VCaP (cell line): Measurements from ENCODE around the gene MYO1E.
"Not testable (repeated sequence)": the region's sequence is repeated elsewhere in the genome, so short reads cannot be mapped to it uniquely, and the experiment has no call there.

Source experiments
- H3K27ac ChIP-seq: fragments of 450-650 bp; 2 replicates; pipeline ENCODE4 v1.5.1; 2017
- CTCF ChIP-seq: fragments of 450-650 bp; conservative IDR thresholded peaks from 2 replicates; pipeline ENCODE4 v1.5.1; 2017; ENCODE audit warnings: mild to moderate bottlenecking, moderate library complexity

MYO1E gene

DNA sequence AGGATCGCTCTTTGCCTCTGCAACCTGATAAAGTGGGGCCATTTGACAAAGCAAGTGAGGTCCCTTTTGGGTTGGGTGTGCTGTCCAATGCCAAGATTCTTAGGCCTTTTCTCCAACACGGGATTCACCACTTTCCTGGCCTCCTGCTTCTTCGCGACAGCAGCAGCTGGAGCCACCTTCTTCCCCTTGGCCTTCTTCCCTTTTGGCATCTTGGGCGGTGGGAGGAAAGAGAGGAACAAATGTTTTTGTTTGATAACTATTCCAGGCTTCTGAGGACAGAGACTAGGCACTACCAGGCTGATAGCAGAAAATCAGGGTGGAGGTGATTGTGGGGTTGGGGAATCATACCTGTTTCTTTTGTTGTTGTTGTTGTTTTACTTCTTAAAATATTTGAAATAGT lies 35.3 kb upstream of the MYO1E start:
- no peak for TF ChIP-seq CTCF
- H3K27ac ChIP-seq: no peak overlapping the region

GRCh38 chr15:59406446-59406845 lies 33.8 kb upstream of the MYO1E start:
- TF ChIP-seq CTCF: no peak
- H3K27ac ChIP-seq: no peak overlapping the region

DNA sequence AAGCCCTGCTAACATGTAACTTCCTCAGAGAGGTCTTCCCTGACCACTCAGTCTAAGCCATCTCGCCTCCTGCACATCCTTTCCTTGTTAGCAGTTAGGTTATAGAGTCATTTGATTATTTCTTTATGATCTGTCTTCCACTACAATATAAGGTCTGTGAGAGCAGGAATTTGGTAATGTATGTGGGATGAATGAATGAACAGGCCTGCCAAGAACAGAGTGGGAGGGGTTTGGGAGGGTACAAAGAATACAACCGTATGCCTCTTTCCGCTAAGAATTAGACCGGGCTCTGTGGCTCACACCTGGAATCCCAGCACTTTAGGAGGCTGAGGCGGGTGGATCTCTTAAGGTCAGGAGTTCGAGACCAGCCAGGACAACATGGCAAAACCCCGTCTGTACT lies 32.4 kb upstream of the MYO1E start:
- no peak overlapping the region for H3K27ac ChIP-seq
- no peak for TF ChIP-seq CTCF

GRCh38 chr15:59401824-59402569 lies 29.3 kb upstream of the MYO1E start:
- H3K27ac ChIP-seq: no peak overlapping the region
- TF ChIP-seq CTCF: no peak

GRCh38 chr15:59401051-59401823 lies 28.6 kb upstream of the MYO1E start:
- H3K27ac ChIP-seq: not testable (repeated sequence)

- no peak for TF ChIP-seq CTCF
- H3K27ac ChIP-seq: no peak overlapping the region
These were observed 27.6 kb upstream of the MYO1E start for GRCh38 chr15:59400103-59400813.

DNA sequence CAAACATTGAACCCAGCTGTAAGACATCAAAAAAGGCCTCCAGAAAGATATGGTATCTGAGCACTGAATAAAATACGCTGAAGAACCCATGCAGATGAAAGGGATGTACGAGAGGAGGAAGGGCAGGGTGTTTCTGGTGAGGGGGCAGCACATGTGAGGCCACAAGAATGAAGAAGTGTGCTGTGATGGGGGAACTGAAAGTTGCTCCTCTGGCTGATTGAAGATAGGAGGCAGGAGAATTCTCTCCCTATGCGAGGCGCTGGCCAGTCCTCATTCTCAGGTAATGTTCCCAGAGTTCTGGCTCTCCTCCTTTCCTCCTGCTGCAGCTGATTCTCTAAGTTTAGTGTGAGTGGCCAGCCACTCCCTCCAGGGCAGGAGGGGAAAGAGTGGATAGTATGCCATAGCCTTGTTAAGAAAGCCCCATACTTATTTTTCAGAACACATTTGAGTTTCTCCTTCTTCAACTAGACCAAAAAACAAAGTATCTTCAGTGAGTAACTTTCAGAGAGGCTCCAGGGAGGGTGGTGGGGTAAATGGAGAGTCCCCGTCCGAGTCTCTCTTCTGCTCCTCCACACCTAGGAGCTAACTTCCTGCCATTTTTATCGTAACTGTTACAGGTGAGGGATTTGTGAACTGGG lies 26.9 kb upstream of the MYO1E start:
- no peak overlapping the region for H3K27ac ChIP-seq

More for the DNA sequence above, 26.9 kb upstream of the MYO1E start:
- TF ChIP-seq CTCF: no peak
